HepG2 (cell line): ENCODE results near the gene TRMT1. TPM values are rescaled to one million over a fixed set of nuclear protein-coding genes. Genes with fewer than 3 reads are reported as not detected.

ENCODE experiments used
- BCLAF1 ChIP-seq: fragments of 450-650 bp; IDR thresholded peaks from 2 replicates; pipeline ENCODE4 v1.6.1; 2017; ENCODE audit warnings: mild to moderate bottlenecking
- CCAR2 ChIP-seq: fragments of 200-400 bp; formaldehyde crosslinking; optimal IDR thresholded peaks from 2 replicates; pipeline ENCODE3; 2018; ENCODE audit warnings: low read depth, mild to moderate bottlenecking, low read length, moderate library complexity
- CHD4 ChIP-seq: fragments of 200-600 bp; sonication (generic); IDR thresholded peaks from 2 replicates; pipeline ENCODE4 v1.7.0; 2017; ENCODE audit warnings: mild to moderate bottlenecking, low read length, borderline replicate concordance
- DBP ChIP-seq: sonication (generic); formaldehyde crosslinking; IDR thresholded peaks from 2 replicates; pipeline ENCODE4 v1.4.0; 2020; ENCODE audit warnings: missing genetic modification reagents; ENCODE audit errors: not compliant biosample characterization
- FOXO4 ChIP-seq: sonication (generic); formaldehyde crosslinking; conservative IDR thresholded peaks from 2 replicates; pipeline ENCODE4 v1.8.1; 2023; ENCODE audit warnings: missing genetic modification reagents
- GPN1 ChIP-seq: sonication (generic); formaldehyde crosslinking; IDR thresholded peaks from 2 replicates; pipeline ENCODE4 v1.5.1; 2020; ENCODE audit warnings: missing genetic modification reagents, borderline replicate concordance
- GTF3A ChIP-seq: sonication (generic); formaldehyde crosslinking; conservative IDR thresholded peaks from 2 replicates; pipeline ENCODE4 v1.4.0; 2020; ENCODE audit warnings: mild to moderate bottlenecking, missing genetic modification reagents
- IRX3 ChIP-seq: sonication (generic); formaldehyde crosslinking; IDR thresholded peaks from 2 replicates; pipeline ENCODE4 v1.8.1; 2023; ENCODE audit warnings: mild to moderate bottlenecking, low read depth, missing genetic modification reagents, borderline replicate concordance
- MEIS1 ChIP-seq: sonication (generic); formaldehyde crosslinking; IDR thresholded peaks from 2 replicates; pipeline ENCODE4 v1.9.0; 2021; ENCODE audit warnings: mild to moderate bottlenecking, missing genetic modification reagents, moderate library complexity, borderline replicate concordance
- NBN ChIP-seq: fragments of 450-650 bp; conservative IDR thresholded peaks from 2 replicates; pipeline ENCODE4 v1.6.1; 2017
- NFE2L1 ChIP-seq: sonication (generic); formaldehyde crosslinking; IDR thresholded peaks from 2 replicates; pipeline ENCODE4 v1.4.0; 2020; ENCODE audit warnings: missing genetic modification reagents, mild to moderate bottlenecking, borderline replicate concordance
- POLR2AphosphoS5 ChIP-seq: IDR thresholded peaks from 2 replicates; pipeline ENCODE4 v1.6.1; 2012; ENCODE audit warnings: low read depth, low read length
- RARG ChIP-seq: sonication (generic); formaldehyde crosslinking; IDR thresholded peaks from 2 replicates; pipeline ENCODE4 v1.4.0; 2020; ENCODE audit warnings: low read depth, mild to moderate bottlenecking, missing genetic modification reagents
- SCMH1 ChIP-seq: sonication (generic); formaldehyde crosslinking; IDR thresholded peaks from 2 replicates; pipeline ENCODE4 v1.9.0; 2021; ENCODE audit warnings: missing genetic modification reagents, mild to moderate bottlenecking, borderline replicate concordance
- TRIM22 ChIP-seq: fragments of 450-650 bp; IDR thresholded peaks from 2 replicates; pipeline ENCODE4 v1.6.1; 2017
- ZBTB25 ChIP-seq: IDR thresholded peaks from 2 replicates; pipeline ENCODE4 v1.6.1; 2018; ENCODE audit warnings: missing genetic modification reagents
- ZNF235 ChIP-seq: sonication (generic); formaldehyde crosslinking; IDR thresholded peaks from 2 replicates; pipeline ENCODE4 v1.8.1; 2023; ENCODE audit warnings: mild to moderate bottlenecking, missing genetic modification reagents, borderline replicate concordance
- ZNF44 ChIP-seq: sonication (generic); formaldehyde crosslinking; IDR thresholded peaks from 2 replicates; pipeline ENCODE4 v1.5.1; 2020; ENCODE audit warnings: mild to moderate bottlenecking, missing genetic modification reagents
- ZNF652 ChIP-seq: IDR thresholded peaks from 2 replicates; pipeline ENCODE4 v1.6.1; 2016; ENCODE audit warnings: low read depth, borderline replicate concordance
- ZNF691 ChIP-seq: sonication (generic); formaldehyde crosslinking; IDR thresholded peaks from 2 replicates; pipeline ENCODE4 v1.4.0; 2020; ENCODE audit warnings: missing genetic modification reagents, low read depth, mild to moderate bottlenecking, borderline replicate concordance
- ZNF749 ChIP-seq: sonication (generic); formaldehyde crosslinking; IDR thresholded peaks from 2 replicates; pipeline ENCODE4 v1.8.0; 2022; ENCODE audit warnings: mild to moderate bottlenecking, missing genetic modification reagents, moderate library complexity, borderline replicate concordance
- polyA plus RNA-seq, 8 experiments: library from polyadenylated mRNA; depleted of rRNA in 3 of 8; stranded (reverse) in 7 of 8; unstranded in 1 of 8; fragments of >200 nt; fragmentation: Illumina TruSeq in 4 of 8; extraction: Trizol in 4 of 8; gene quantifications; 2 replicates each; pipeline versions ENCODE4 v1.2.1 to v1.2.3, GENCODE V29; 2011 to 2016; ENCODE audit warnings: low read depth in 4 of 8, missing spikeins in 1 of 8, mixed read lengths in 1 of 8; ENCODE audit not compliant: insufficient read depth in 1 of 8
- total RNA-seq, 5 experiments: library from RNA; depleted of rRNA; stranded (reverse); fragments of >200 nt; fragmentation: Illumina TruSeq; extraction: Trizol; gene quantifications; 2 replicates each; pipeline ENCODE4 v1.2.3, GENCODE V29; 2016; ENCODE audit warnings: low read depth in 1 of 5

The TRMT1 gene
- total and polyA plus RNA-seq, 2 of the 13 experiments (the other 11 are each of a cell fraction or from before 2014, with no cell fraction given): 35.5 to 44.1 TPM

GRCh38 chr19:13060233-13060963 lies 56.1 kb downstream of the TRMT1 start (continued):
- TF ChIP-seq IRX3 (CRISPR knock-in tag) (no peak; the same call in 1 of the 2 replicates), GTF3A (CRISPR knock-in tag) (no peak), BCLAF1 (no peak), FOXO4 (CRISPR knock-in tag) (no peak), GPN1 (no peak), CHD4 (no peak), NBN (no peak), ZNF235 (CRISPR knock-in tag) (no peak), TRIM22 (no peak), CCAR2 (no peak), ZNF691 (CRISPR knock-in tag) (peak; percentile 35; the same call in 1 of the 2 replicates), RARG (CRISPR knock-in tag) (no peak), ZNF749 (0 out of 2 replicates have a peak, but pooled peaks have one; percentile 29), ZNF652 (CRISPR knock-in tag) (no peak), ZBTB25 (CRISPR knock-in tag) (no peak), ZNF44 (CRISPR knock-in tag) (no peak), NFE2L1 (no peak), DBP (no peak), MEIS1 (no peak; the same call in 1 of the 2 replicates), POLR2AphosphoS5 (peak; percentile 25; the same call in 1 of the 2 replicates), SCMH1 (CRISPR knock-in tag) (no peak)
